ENCODE measurements around the gene GAA.
A peak's percentile ranks its signal among the peaks of the same experiment; 100 is the strongest.

GAA gene

GRCh38 chr17:80109066-80109660 lies 7.8 kb downstream of the GAA start:
- no peak overlapping the region for H3K4ac ChIP-seq (ENCODE audit: low read depth, low read length)
- H3K4me1 ChIP-seq (ENCODE audit: control insufficient read depth in 1 of 2, insufficient read depth in 2 of 2, low read length in 2 of 2): peaks cover 21 to 29% of the 10 kb centered on the region in 2 experiments
- no peak overlapping the region for H3K4me2 ChIP-seq (ENCODE audit: low read length)
- peaks cover 3 to 4% of the 10 kb centered on the region in 2 experiments for H3K36me3 ChIP-seq (ENCODE audit: control insufficient read depth in 1 of 2, insufficient read depth in 2 of 2, low read length in 2 of 2)
- H3K4me3 ChIP-seq (ENCODE audit: low read depth, low read length): no peak overlapping the region
- DNase-seq: no peak
- H3K9me3 ChIP-seq (ENCODE audit: insufficient read depth, low read depth, low read length): peaks cover 2% of the 10 kb centered on the region
- no peak overlapping the region for H2AFZ ChIP-seq (ENCODE audit: insufficient read depth, low read length, poor library complexity)
- H2BK12ac ChIP-seq (ENCODE audit: low read length): no peak overlapping the region
- H2BK5ac ChIP-seq (ENCODE audit: low read depth, low read length, poor library complexity): no peak overlapping the region
- no peak overlapping the region for H4K12ac ChIP-seq (ENCODE audit: low read depth, low read length)
- peaks cover 3% of the 10 kb centered on the region for H3K79me2 ChIP-seq (ENCODE audit: control insufficient read depth, insufficient read depth, low read length, poor library complexity)
- no peak overlapping the region for H2AK5ac ChIP-seq (ENCODE audit: low read length)
- H3K18ac ChIP-seq (ENCODE audit: low read length): no peak overlapping the region
- H4K91ac ChIP-seq (ENCODE audit: low read depth, low read length): no peak overlapping the region
- H4K8ac ChIP-seq (ENCODE audit: low read depth, low read length): no peak overlapping the region
- H3K27ac ChIP-seq (ENCODE audit: low read depth, low read length): no peak overlapping the region
- no peak overlapping the region for H2BK120ac ChIP-seq (ENCODE audit: insufficient read depth, low read length, poor library complexity)
- no peak overlapping the region for H3K23ac ChIP-seq (ENCODE audit: low read length)
- H3K9ac ChIP-seq (ENCODE audit: low read length): no peak overlapping the region
- no peaks in the 10 kb centered on the region for H3K27me3 ChIP-seq (ENCODE audit: insufficient read depth, low read length)
- no CpG with 5 or more reads among the region's 13 CpGs for WGBS (ENCODE audit: extremely low coverage, insufficient coverage, insufficient read length)
- H3K79me1 ChIP-seq (ENCODE audit: low read length): peaks cover 9% of the 10 kb centered on the region
- H3K14ac ChIP-seq (ENCODE audit: low read length): no peak overlapping the region

GRCh38 chr17:80109713-80110446 lies 8.5 kb downstream of the GAA start:
- Histone ChIP-seq H3K4me2 (ENCODE audit: low read length) (no peak overlapping the region), H2BK120ac (ENCODE audit: insufficient read depth, low read length, poor library complexity) (no peak overlapping the region), H3K14ac (ENCODE audit: low read length) (no peak overlapping the region), H4K91ac (ENCODE audit: low read depth, low read length) (peak overlapping the region; percentile 42), H3K9ac (ENCODE audit: low read length) (no peak overlapping the region), H2BK12ac (ENCODE audit: low read length) (peak overlapping the region; percentile 7), H2BK5ac (ENCODE audit: low read depth, low read length, poor library complexity) (no peak overlapping the region), H3K4me1 (ENCODE audit: control insufficient read depth in 1 of 2, insufficient read depth in 2 of 2, low read length in 2 of 2) (peaks cover 16 to 25% of the 10 kb centered on the region in 2 experiments), H4K12ac (ENCODE audit: low read depth, low read length) (no peak overlapping the region), H3K18ac (ENCODE audit: low read length) (no peak overlapping the region), H4K8ac (ENCODE audit: low read depth, low read length) (no peak overlapping the region), H2AFZ (ENCODE audit: insufficient read depth, low read length, poor library complexity) (no peak overlapping the region), H3K4me3 (ENCODE audit: low read depth, low read length) (no peak overlapping the region), H3K27ac (ENCODE audit: low read depth, low read length) (no peak overlapping the region), H3K9me3 (ENCODE audit: insufficient read depth, low read depth, low read length) (peaks cover 2% of the 10 kb centered on the region), H3K23ac (ENCODE audit: low read length) (no peak overlapping the region), H3K36me3 (ENCODE audit: control insufficient read depth in 1 of 2, insufficient read depth in 2 of 2, low read length in 2 of 2) (peaks cover 3 to 4% of the 10 kb centered on the region in 2 experiments), H3K4ac (ENCODE audit: low read depth, low read length) (no peak overlapping the region), H3K27me3 (ENCODE audit: insufficient read depth, low read length) (no peaks in the 10 kb centered on the region), H2AK5ac (ENCODE audit: low read length) (peak overlapping the region; percentile 40), H3K79me1 (ENCODE audit: low read length) (peaks cover 9% of the 10 kb centered on the region), H3K79me2 (ENCODE audit: control insufficient read depth, insufficient read depth, low read length, poor library complexity) (peaks cover 3% of the 10 kb centered on the region)
- no CpG with 5 or more reads among the region's 30 CpGs for WGBS (ENCODE audit: extremely low coverage, insufficient coverage, insufficient read length)
- DNase-seq: peak in 1 of 2 donors; percentile 44

- no peak overlapping the region for H2AFZ ChIP-seq (ENCODE audit: insufficient read depth, low read length, poor library complexity)
- H2AK5ac ChIP-seq (ENCODE audit: low read length): peak overlapping the region; percentile 40
- H3K4ac ChIP-seq (ENCODE audit: low read depth, low read length): no peak overlapping the region
- H4K8ac ChIP-seq (ENCODE audit: low read depth, low read length): no peak overlapping the region
- WGBS (ENCODE audit: extremely low coverage, insufficient coverage, insufficient read length): no CpG with 5 or more reads among the region's 9 CpGs
- peaks cover 2% of the 10 kb centered on the region for H3K9me3 ChIP-seq (ENCODE audit: insufficient read depth, low read depth, low read length)
- peaks cover 3% of the 10 kb centered on the region for H3K79me2 ChIP-seq (ENCODE audit: control insufficient read depth, insufficient read depth, low read length, poor library complexity)
- H3K36me3 ChIP-seq (ENCODE audit: control insufficient read depth in 1 of 2, insufficient read depth in 2 of 2, low read length in 2 of 2): peaks cover 3 to 4% of the 10 kb centered on the region in 2 experiments
- H3K23ac ChIP-seq (ENCODE audit: low read length): no peak overlapping the region
- H3K9ac ChIP-seq (ENCODE audit: low read length): no peak overlapping the region
- H3K18ac ChIP-seq (ENCODE audit: low read length): peak overlapping the region; percentile 30
- H2BK5ac ChIP-seq (ENCODE audit: low read depth, low read length, poor library complexity): no peak overlapping the region
- H3K4me2 ChIP-seq (ENCODE audit: low read length): no peak overlapping the region
- peaks cover 16 to 25% of the 10 kb centered on the region in 2 experiments for H3K4me1 ChIP-seq (ENCODE audit: control insufficient read depth in 1 of 2, insufficient read depth in 2 of 2, low read length in 2 of 2)
- no peaks in the 10 kb centered on the region for H3K27me3 ChIP-seq (ENCODE audit: insufficient read depth, low read length)
- no peak overlapping the region for H4K12ac ChIP-seq (ENCODE audit: low read depth, low read length)
- H2BK120ac ChIP-seq (ENCODE audit: insufficient read depth, low read length, poor library complexity): no peak overlapping the region
- peak overlapping the region; percentile 51 for H2BK12ac ChIP-seq (ENCODE audit: low read length)
- no peak for DNase-seq
- H3K14ac ChIP-seq (ENCODE audit: low read length): no peak overlapping the region
- peak overlapping the region; percentile 3 for H4K91ac ChIP-seq (ENCODE audit: low read depth, low read length)
- peaks cover 9% of the 10 kb centered on the region for H3K79me1 ChIP-seq (ENCODE audit: low read length)
- H3K27ac ChIP-seq (ENCODE audit: low read depth, low read length): no peak overlapping the region
- H3K4me3 ChIP-seq (ENCODE audit: low read depth, low read length): no peak overlapping the region
Observed at GRCh38 chr17:80110447-80110812, 9.0 kb downstream of the GAA start.

GRCh38 chr17:80110927-80111701 lies 9.7 kb downstream of the GAA start:
- peak overlapping the region; percentile 11 for H2AK5ac ChIP-seq (ENCODE audit: low read length)

More at GRCh38 chr17:80110927-80111701, 9.7 kb downstream of the GAA start:
- Histone ChIP-seq H4K91ac (ENCODE audit: low read depth, low read length) (peak overlapping the region; percentile 36), H3K4me1 (ENCODE audit: control insufficient read depth in 1 of 2, insufficient read depth in 2 of 2, low read length in 2 of 2) (peaks cover 16 to 25% of the 10 kb centered on the region in 2 experiments), H3K4ac (ENCODE audit: low read depth, low read length) (no peak overlapping the region), H3K18ac (ENCODE audit: low read length) (peak overlapping the region; percentile 30), H3K4me3 (ENCODE audit: low read depth, low read length) (no peak overlapping the region), H2BK5ac (ENCODE audit: low read depth, low read length, poor library complexity) (peak overlapping the region; percentile 58), H3K23ac (ENCODE audit: low read length) (no peak overlapping the region), H3K14ac (ENCODE audit: low read length) (no peak overlapping the region), H4K12ac (ENCODE audit: low read depth, low read length) (no peak overlapping the region), H3K9ac (ENCODE audit: low read length) (no peak overlapping the region), H3K79me1 (ENCODE audit: low read length) (peaks cover 9% of the 10 kb centered on the region), H2BK120ac (ENCODE audit: insufficient read depth, low read length, poor library complexity) (peak overlapping the region; percentile 55), H3K27ac (ENCODE audit: low read depth, low read length) (peak overlapping the region; percentile 45), H3K79me2 (ENCODE audit: control insufficient read depth, insufficient read depth, low read length, poor library complexity) (peaks cover 3% of the 10 kb centered on the region), H3K36me3 (ENCODE audit: control insufficient read depth in 1 of 2, insufficient read depth in 2 of 2, low read length in 2 of 2) (peaks cover 3 to 4% of the 10 kb centered on the region in 2 experiments), H3K27me3 (ENCODE audit: insufficient read depth, low read length) (no peaks in the 10 kb centered on the region), H3K9me3 (ENCODE audit: insufficient read depth, low read depth, low read length) (peaks cover 2% of the 10 kb centered on the region), H3K4me2 (ENCODE audit: low read length) (peak overlapping the region; percentile 7), H2BK12ac (ENCODE audit: low read length) (peak overlapping the region; percentile 19), H4K8ac (ENCODE audit: low read depth, low read length) (no peak overlapping the region), H2AFZ (ENCODE audit: insufficient read depth, low read length, poor library complexity) (no peak overlapping the region)
- WGBS (ENCODE audit: extremely low coverage, insufficient coverage, insufficient read length): no CpG with 5 or more reads among the region's 21 CpGs
- DNase-seq: peak; percentile 60 to 65
